ENCODE data around the gene EFNA5. TPM values are rescaled to one million over a fixed set of nuclear protein-coding genes. Genes with fewer than 3 reads are reported as not detected.

EFNA5 gene
- 11.9 and 18.2 TPM in 2 replicates for total RNA-seq

GRCh38 chr5:107670932-107671741 lies at the start of gene EFNA5:
Gene EFNA5, minus strand, starts transcription at chr5:107670937.

